ENCODE results near the gene WDR13.
"Not testable (repeated sequence)": the region's sequence is repeated elsewhere in the genome, so short reads cannot be mapped to it uniquely, and the experiment has no call there.

The WDR13 gene

GRCh38 chrX:48597353-48598264 is at the start of gene WDR13:
TSS of gene WDR13 (plus strand) at chrX:48597492. CDS start at chrX:48597997, 505 bp downstream.
- DNase-seq: peak; percentile 97

GRCh38 chrX:48548871-48549270 is 48.4 kb upstream of the WDR13 start:
- no peak for DNase-seq

- DNase-seq: not testable (repeated sequence)
These were observed 41.5 kb upstream of the WDR13 start for GRCh38 chrX:48555731-48556325.

GRCh38 chrX:48558271-48558670 is 39.0 kb upstream of the WDR13 start:
- DNase-seq: no peak

GRCh38 chrX:48559636-48560035 is 37.7 kb upstream of the WDR13 start:
- DNase-seq: no peak

- no peak for DNase-seq
These were observed 37.2 kb upstream of the WDR13 start for GRCh38 chrX:48560056-48560455.

- DNase-seq: no peak
These were observed 36.6 kb upstream of the WDR13 start for GRCh38 chrX:48560681-48561080.

GRCh38 chrX:48569958-48570357 is 27.3 kb upstream of the WDR13 start:
- DNase-seq: no peak

- peak; percentile 68 for DNase-seq
These were observed 23.5 kb upstream of the WDR13 start for GRCh38 chrX:48573690-48574269.

- DNase-seq: peak; percentile 97
These were observed 22.7 kb upstream of the WDR13 start, which contains the start of gene RBM3 for GRCh38 chrX:48574270-48575266. TSS of gene RBM3 (plus strand) at chrX:48574484. CDS start at chrX:48575181, 697 bp downstream.

- DNase-seq: no peak
These were observed 21.6 kb upstream of the WDR13 start for GRCh38 chrX:48575642-48576041.

GRCh38 chrX:48576108-48576507 is 21.2 kb upstream of the WDR13 start:
- no peak for DNase-seq

- peak; percentile 74 for DNase-seq
These were observed 18.6 kb upstream of the WDR13 start for GRCh38 chrX:48578661-48579128.

- DNase-seq: peak; percentile 30
These were observed 18.0 kb upstream of the WDR13 start for GRCh38 chrX:48579259-48579658.

- peak; percentile 47 for DNase-seq
These were observed 16.6 kb upstream of the WDR13 start for GRCh38 chrX:48580662-48581061.

- no peak for DNase-seq
These were observed 12.6 kb upstream of the WDR13 start for GRCh38 chrX:48584698-48585097.

GRCh38 chrX:48589482-48590162 is 7.7 kb upstream of the WDR13 start:
- peak; percentile 91 for DNase-seq

GRCh38 chrX:48590203-48591103 is 6.8 kb upstream of the WDR13 start:
- DNase-seq: no peak

GRCh38 chrX:48591255-48591791 is 6.0 kb upstream of the WDR13 start:
- no peak for DNase-seq

GRCh38 chrX:48592971-48593370 is 4.3 kb upstream of the WDR13 start:
- DNase-seq: no peak

Measured in NCI-H82 (cell line).